ENCODE results near the gene CMTM7. TPM values are rescaled to one million over a fixed set of nuclear protein-coding genes. Genes with fewer than 3 reads are reported as not detected.

Gene CMTM7
- total and polyA plus RNA-seq, 9 of the 15 experiments (the other 6 are each of a cell fraction or from before 2014, with no cell fraction given) = 0.03 to 1.6 (median 0.42) TPM; not detected in 4

DNA sequence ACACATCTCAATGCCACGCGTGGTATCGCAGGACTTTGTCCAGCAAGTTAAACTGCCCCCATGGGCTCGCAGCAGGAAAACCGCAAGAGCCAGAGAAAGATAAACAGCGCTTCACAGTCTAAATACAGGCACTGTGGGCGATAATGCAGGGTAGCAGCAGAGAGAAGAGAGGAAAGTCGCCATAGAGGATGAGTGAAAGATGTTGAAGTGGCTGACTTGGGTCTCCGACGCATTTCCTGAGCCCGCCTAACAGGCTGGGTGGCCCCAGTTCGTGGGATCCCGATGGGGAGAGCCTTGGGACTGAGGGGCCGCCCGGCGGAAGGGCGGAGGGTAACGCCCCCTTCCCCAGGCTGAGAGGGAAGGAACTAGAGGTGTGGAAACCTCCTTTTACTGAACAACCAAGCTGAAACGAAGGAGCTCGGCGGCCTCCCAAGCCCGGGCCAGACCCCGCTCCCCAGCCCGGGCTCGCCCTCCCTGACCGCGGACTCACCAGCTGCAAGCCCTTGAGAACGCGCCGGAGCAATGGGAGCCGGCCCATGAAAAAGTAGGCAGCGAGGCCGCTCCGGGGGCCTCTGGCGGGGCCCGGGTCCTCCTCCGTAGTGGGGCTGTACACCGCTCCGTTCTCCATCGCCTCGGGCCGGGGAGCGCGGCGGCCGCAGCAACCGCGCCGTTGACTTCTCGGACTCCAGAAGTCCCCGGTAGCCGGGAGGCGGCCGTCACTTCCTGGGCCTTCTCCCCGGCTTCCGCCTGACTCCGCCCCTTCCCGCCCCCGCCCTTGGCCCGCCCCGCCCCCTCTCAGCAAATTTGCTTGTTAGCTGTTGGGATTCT, 110.7 kb downstream of the CMTM7 start, which contains the start of gene CMTM6 (continued):
- TF ChIP-seq ZNF121 (CRISPR knock-in tag; conservative IDR thresholded peaks at IDR 0.05) (no peak), SMAD4 (CRISPR knock-in tag; conservative IDR thresholded peaks at IDR 0.05) (peak; percentile 86), NR4A1 (CRISPR knock-in tag; IDR thresholded peaks at IDR 0.05) (no peak), NR4A1 (tag; IDR thresholded peaks at IDR 0.05) (peak; percentile 48; the same call in 1 of the 2 replicates), CHD2 (IDR thresholded peaks at IDR 0.05; ENCODE audit: low read depth, low read length) (peak; percentile 69), JUN (IDR thresholded peaks at IDR 0.05; ENCODE audit: borderline replicate concordance, low read depth, low read length) (no peak), JUN (CRISPR knock-in tag; IDR thresholded peaks at IDR 0.05; ENCODE audit: borderline replicate concordance) (no peak), CHCHD3 (CRISPR knock-in tag; IDR thresholded peaks at IDR 0.05) (no peak), ZNF589 (CRISPR knock-in tag; IDR thresholded peaks at IDR 0.05; ENCODE audit: low read depth) (no peak), YY1 (IDR thresholded peaks at IDR 0.05; ENCODE audit: borderline replicate concordance in 1 of 3, control insufficient read depth in 1 of 3, extremely low read depth in 1 of 3, insufficient read depth in 3 of 3, insufficient read length in 1 of 3, insufficient replicate concordance in 2 of 3, low read depth in 1 of 3, low read length in 2 of 3) (peak in 1 of 3 experiments; percentile 73), NRF1 (conservative IDR thresholded peaks at IDR 0.05 in 1 of 2, IDR thresholded peaks at IDR 0.05 in 1 of 2) (peak; percentile 13 to 37; a peak in 2 of 4 replicates), ZFP30 (CRISPR knock-in tag; IDR thresholded peaks at IDR 0.05; ENCODE audit: borderline replicate concordance) (no peak), CBFA2T2 (conservative IDR thresholded peaks at IDR 0.05) (peak; percentile 65), SAFB (IDR thresholded peaks at IDR 0.05; ENCODE audit: borderline replicate concordance, low read depth, low read length) (no peak), ETV6 (IDR thresholded peaks at IDR 0.05; ENCODE audit: borderline replicate concordance in 1 of 2, low read depth in 2 of 2, low read length in 1 of 2) (0 out of 4 replicates have a peak, but pooled peaks of 1 of the 2 experiments have one; percentile 51), ETV6 (CRISPR knock-in tag; IDR thresholded peaks at IDR 0.05; ENCODE audit: borderline replicate concordance) (no peak)
- TF ChIP-seq, protein P1, sequence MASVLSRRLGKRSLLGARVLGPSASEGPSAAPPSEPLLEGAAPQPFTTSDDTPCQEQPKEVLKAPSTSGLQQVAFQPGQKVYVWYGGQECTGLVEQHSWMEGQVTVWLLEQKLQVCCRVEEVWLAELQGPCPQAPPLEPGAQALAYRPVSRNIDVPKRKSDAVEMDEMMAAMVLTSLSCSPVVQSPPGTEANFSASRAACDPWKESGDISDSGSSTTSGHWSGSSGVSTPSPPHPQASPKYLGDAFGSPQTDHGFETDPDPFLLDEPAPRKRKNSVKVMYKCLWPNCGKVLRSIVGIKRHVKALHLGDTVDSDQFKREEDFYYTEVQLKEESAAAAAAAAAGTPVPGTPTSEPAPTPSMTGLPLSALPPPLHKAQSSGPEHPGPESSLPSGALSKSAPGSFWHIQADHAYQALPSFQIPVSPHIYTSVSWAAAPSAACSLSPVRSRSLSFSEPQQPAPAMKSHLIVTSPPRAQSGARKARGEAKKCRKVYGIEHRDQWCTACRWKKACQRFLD (CRISPR knock-in tag; IDR thresholded peaks at IDR 0.05) = 0 out of 2 replicates have a peak, but pooled peaks have one; percentile 55
- TF ChIP-seq, protein P2, sequence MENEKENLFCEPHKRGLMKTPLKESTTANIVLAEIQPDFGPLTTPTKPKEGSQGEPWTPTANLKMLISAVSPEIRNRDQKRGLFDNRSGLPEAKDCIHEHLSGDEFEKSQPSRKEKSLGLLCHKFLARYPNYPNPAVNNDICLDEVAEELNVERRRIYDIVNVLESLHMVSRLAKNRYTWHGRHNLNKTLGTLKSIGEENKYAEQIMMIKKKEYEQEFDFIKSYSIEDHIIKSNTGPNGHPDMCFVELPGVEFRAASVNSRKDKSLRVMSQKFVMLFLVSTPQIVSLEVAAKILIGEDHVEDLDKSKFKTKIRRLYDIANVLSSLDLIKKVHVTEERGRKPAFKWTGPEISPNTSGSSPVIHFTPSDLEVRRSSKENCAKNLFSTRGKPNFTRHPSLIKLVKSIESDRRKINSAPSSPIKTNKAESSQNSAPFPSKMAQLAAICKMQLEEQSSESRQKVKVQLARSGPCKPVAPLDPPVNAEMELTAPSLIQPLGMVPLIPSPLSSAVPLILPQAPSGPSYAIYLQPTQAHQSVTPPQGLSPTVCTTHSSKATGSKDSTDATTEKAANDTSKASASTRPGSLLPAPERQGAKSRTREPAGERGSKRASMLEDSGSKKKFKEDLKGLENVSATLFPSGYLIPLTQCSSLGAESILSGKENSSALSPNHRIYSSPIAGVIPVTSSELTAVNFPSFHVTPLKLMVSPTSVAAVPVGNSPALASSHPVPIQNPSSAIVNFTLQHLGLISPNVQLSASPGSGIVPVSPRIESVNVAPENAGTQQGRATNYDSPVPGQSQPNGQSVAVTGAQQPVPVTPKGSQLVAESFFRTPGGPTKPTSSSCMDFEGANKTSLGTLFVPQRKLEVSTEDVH (IDR thresholded peaks at IDR 0.05; ENCODE audit: low read depth, partially characterized antibody) = no peak
- TF ChIP-seq, protein P3, sequence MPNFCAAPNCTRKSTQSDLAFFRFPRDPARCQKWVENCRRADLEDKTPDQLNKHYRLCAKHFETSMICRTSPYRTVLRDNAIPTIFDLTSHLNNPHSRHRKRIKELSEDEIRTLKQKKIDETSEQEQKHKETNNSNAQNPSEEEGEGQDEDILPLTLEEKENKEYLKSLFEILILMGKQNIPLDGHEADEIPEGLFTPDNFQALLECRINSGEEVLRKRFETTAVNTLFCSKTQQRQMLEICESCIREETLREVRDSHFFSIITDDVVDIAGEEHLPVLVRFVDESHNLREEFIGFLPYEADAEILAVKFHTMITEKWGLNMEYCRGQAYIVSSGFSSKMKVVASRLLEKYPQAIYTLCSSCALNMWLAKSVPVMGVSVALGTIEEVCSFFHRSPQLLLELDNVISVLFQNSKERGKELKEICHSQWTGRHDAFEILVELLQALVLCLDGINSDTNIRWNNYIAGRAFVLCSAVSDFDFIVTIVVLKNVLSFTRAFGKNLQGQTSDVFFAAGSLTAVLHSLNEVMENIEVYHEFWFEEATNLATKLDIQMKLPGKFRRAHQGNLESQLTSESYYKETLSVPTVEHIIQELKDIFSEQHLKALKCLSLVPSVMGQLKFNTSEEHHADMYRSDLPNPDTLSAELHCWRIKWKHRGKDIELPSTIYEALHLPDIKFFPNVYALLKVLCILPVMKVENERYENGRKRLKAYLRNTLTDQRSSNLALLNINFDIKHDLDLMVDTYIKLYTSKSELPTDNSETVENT (CRISPR knock-in tag; IDR thresholded peaks at IDR 0.05) = no peak

Data from K562 (cell line).